IMR-90 (cell line): ENCODE measurements around the gene SQSTM1. TPM values are rescaled to one million over a fixed set of nuclear protein-coding genes. Genes with fewer than 3 reads are reported as not detected.

Experiments used
- ATAC-seq: fragments of 200-7000 bp; cut with Tn5 transposase; 2 replicates; pipeline ENCODE4 v1.9.1; 2020; ENCODE audit warnings: low read depth, mild to moderate bottlenecking, moderate library complexity
- BruUV-seq: library from RNA; stranded (reverse); fragments of 400-500 nt; replicated peaks from 2 replicates; lab custom pipeline; 2021; lab: Mats Ljungman, UMichigan
- CTCF ChIA-PET: fragments of 300-600 bp; formaldehyde crosslinking; extraction: SDS; loops from one replicate; lab custom pipeline; 2021; ENCODE audit warnings: antibody characterized with exemption; lab: Yijun Ruan, JAX
- POLR2A ChIA-PET: fragments of 300-600 bp; sonication (Branson Sonifier 250); formaldehyde crosslinking; loops from one replicate; lab custom pipeline; 2022; ENCODE audit warnings: antibody characterized with exemption; ENCODE audit not compliant: unreplicated experiment; lab: Charles Lee
- DNase-seq: peaks from one replicate; pipeline ENCODE4 v3.0.0; 2013
- H2AFZ ChIP-seq: replicated peaks from 2 replicates; pipeline ENCODE3; 2013; ENCODE audit warnings: low read length, mild to moderate bottlenecking; ENCODE audit not compliant: poor library complexity
- H2AK5ac ChIP-seq: 2 replicates; pipeline ENCODE4 v1.6.1; 2013; ENCODE audit warnings: low read depth, low read length, inconsistent platforms
- H2AK9ac ChIP-seq: replicated peaks from 2 replicates; pipeline ENCODE3; 2013; ENCODE audit warnings: mild to moderate bottlenecking, low read depth, low read length, moderate library complexity; ENCODE audit not compliant: poor library complexity
- H2BK120ac ChIP-seq: 2 replicates; pipeline ENCODE4 v1.6.1; 2013; ENCODE audit warnings: low read depth, low read length, inconsistent platforms
- H2BK15ac ChIP-seq: 3 replicates; pipeline ENCODE4 v1.6.1; 2013; ENCODE audit warnings: low read depth, low read length, inconsistent platforms
- H2BK20ac ChIP-seq: 2 replicates; pipeline ENCODE4 v1.6.1; 2013; ENCODE audit warnings: low read depth, mild to moderate bottlenecking, inconsistent platforms, low read length, moderate library complexity
- H2BK5ac ChIP-seq: 2 replicates; pipeline ENCODE4 v1.6.1; 2013; ENCODE audit warnings: mild to moderate bottlenecking, low read depth, low read length, inconsistent platforms; ENCODE audit not compliant: poor library complexity, severe bottlenecking
- H3K14ac ChIP-seq: replicated peaks from 2 replicates; pipeline ENCODE4 v1.6.1; 2013; ENCODE audit warnings: low read depth, low read length, inconsistent platforms
- H3K18ac ChIP-seq: 2 replicates; pipeline ENCODE4 v1.6.1; 2013; ENCODE audit warnings: low read depth, low read length, control low read depth
- H3K23ac ChIP-seq: 2 replicates; pipeline ENCODE4 v1.6.1; 2013; ENCODE audit warnings: low read depth, low read length, inconsistent platforms
- H3K27ac ChIP-seq: 2 replicates; pipeline ENCODE4 v1.5.1; 2013; ENCODE audit warnings: mild to moderate bottlenecking, control low read depth, low read length; ENCODE audit not compliant: insufficient read depth
- H3K27me3 ChIP-seq: 2 replicates; pipeline ENCODE4 v1.6.1; 2013; ENCODE audit warnings: low read length; ENCODE audit not compliant: control insufficient read depth, insufficient read depth
- H3K36me3 ChIP-seq: 2 replicates; pipeline ENCODE4 v1.6.1; 2013; ENCODE audit warnings: low read length, mixed read lengths; ENCODE audit not compliant: control insufficient read depth, insufficient read depth
- H3K4ac ChIP-seq: 2 replicates; pipeline ENCODE4 v1.6.1; 2013; ENCODE audit warnings: low read depth, low read length, inconsistent platforms
- H3K4me1 ChIP-seq: 2 replicates; pipeline ENCODE4 v1.6.1; 2013; ENCODE audit warnings: low read length, mixed read lengths; ENCODE audit not compliant: control insufficient read depth, insufficient read depth
- H3K4me2 ChIP-seq: 2 replicates; pipeline ENCODE4 v1.6.1; 2013; ENCODE audit warnings: low read depth, mild to moderate bottlenecking, control low read depth, low read length, moderate library complexity
- H3K4me3 ChIP-seq: 2 replicates; pipeline ENCODE4 v1.5.1; 2013; ENCODE audit warnings: low read depth, mild to moderate bottlenecking, control low read depth, low read length, moderate library complexity; ENCODE audit not compliant: insufficient read depth
- H3K56ac ChIP-seq: 2 replicates; pipeline ENCODE4 v1.6.1; 2013; ENCODE audit warnings: low read length, inconsistent platforms; ENCODE audit not compliant: insufficient read depth; ENCODE audit errors: extremely low read depth
- H3K79me1 ChIP-seq, 2 experiments: 2 replicates each; pipeline ENCODE4 v1.6.1; 2013; ENCODE audit warnings: low read length in 2 of 2, inconsistent platforms in 1 of 2, low read depth in 1 of 2
- H3K9ac ChIP-seq: 2 replicates; pipeline ENCODE4 v1.6.1; 2013; ENCODE audit warnings: low read depth, low read length, control low read depth
- H3K9me1 ChIP-seq: 2 replicates; pipeline ENCODE4 v1.6.1; 2013; ENCODE audit warnings: low read length, inconsistent platforms; ENCODE audit not compliant: insufficient read depth
- H3K9me3 ChIP-seq: 2 replicates; pipeline ENCODE4 v1.6.1; 2013; ENCODE audit warnings: low read length; ENCODE audit not compliant: control insufficient read depth, insufficient read depth
- H4K20me1 ChIP-seq: 2 replicates; pipeline ENCODE4 v1.6.1; 2013; ENCODE audit warnings: low read length, inconsistent platforms; ENCODE audit not compliant: insufficient read depth
- H4K5ac ChIP-seq: 2 replicates; pipeline ENCODE4 v1.6.1; 2013; ENCODE audit warnings: mild to moderate bottlenecking, low read depth, low read length, control low read depth
- H4K8ac ChIP-seq, 2 experiments: 2 replicates each; pipeline ENCODE4 v1.6.1; 2013; ENCODE audit warnings: low read depth in 2 of 2, low read length in 2 of 2, control low read depth in 1 of 2, inconsistent platforms in 1 of 2
- H4K91ac ChIP-seq: 2 replicates; pipeline ENCODE4 v1.6.1; 2013; ENCODE audit warnings: low read depth, low read length, inconsistent platforms; ENCODE audit not compliant: insufficient read depth
- MAFK ChIP-seq: IDR thresholded peaks from 2 replicates; pipeline ENCODE4 v1.6.1; 2012; ENCODE audit warnings: low read depth, low read length, improper control_type of control experiment
- SMC3 ChIP-seq: fragments of 150-350 bp; IDR thresholded peaks from 2 replicates; pipeline ENCODE4 v1.6.1; 2016; ENCODE audit warnings: low read depth, mild to moderate bottlenecking, antibody characterized with exemption, low read length, moderate library complexity
- USF2 ChIP-seq: fragments of 150-350 bp; IDR thresholded peaks from 2 replicates; pipeline ENCODE4 v1.6.1; 2017; ENCODE audit warnings: mild to moderate bottlenecking, antibody characterized with exemption, low read length, low read depth
- WGBS, 2 experiments: methylation state at CpG; one replicate each; pipeline versions ENCODE4 v1.1.5 to v1.1.7; 2013; ENCODE audit warnings: missing lambda C conversion rate in 2 of 2; ENCODE audit not compliant: insufficient read length in 1 of 2; ENCODE audit errors: extremely low coverage in 2 of 2; 5-methylcytosine and 5-hydroxymethylcytosine counted together
- dilution Hi-C: fragments of 300-500 bp; cut with HindIII; formaldehyde crosslinking; loops from one replicate; pipeline ENCODE4 v1.14.3; 2018; ENCODE audit warnings: low sequenced_read_pairs; ENCODE audit not compliant: unreplicated experiment
- in situ Hi-C: fragments of 300-500 bp; cut with MboI; formaldehyde crosslinking; loops from 3 replicates; pipeline ENCODE4 v1.14.3; 2019; ENCODE audit warnings: low sequenced_read_pairs, inconsistent platforms, mixed read lengths
- intact Hi-C: fragments of 100-400 bp; cut with micrococcal nuclease; formaldehyde crosslinking; loops from 2 replicates; pipeline ENCODE4 v1.10.0; 2022
- polyA plus RNA-seq, 3 experiments: library from polyadenylated mRNA; depleted of rRNA; stranded (reverse); fragments of >200 nt; gene quantifications; 2 replicates each; pipeline ENCODE4 v1.2.3, GENCODE V29; 2012; ENCODE audit warnings: low replicate concordance in 1 of 3
- total RNA-seq: library from RNA; depleted of rRNA; stranded (reverse); fragments of >200 nt; gene quantifications from 2 replicates; pipeline ENCODE4 v1.2.3, GENCODE V29; 2012

Gene SQSTM1
- total and polyA plus RNA-seq, 2 of the 4 experiments (the other 2 are of a cell fraction), result 152 to 184 TPM

DNA sequence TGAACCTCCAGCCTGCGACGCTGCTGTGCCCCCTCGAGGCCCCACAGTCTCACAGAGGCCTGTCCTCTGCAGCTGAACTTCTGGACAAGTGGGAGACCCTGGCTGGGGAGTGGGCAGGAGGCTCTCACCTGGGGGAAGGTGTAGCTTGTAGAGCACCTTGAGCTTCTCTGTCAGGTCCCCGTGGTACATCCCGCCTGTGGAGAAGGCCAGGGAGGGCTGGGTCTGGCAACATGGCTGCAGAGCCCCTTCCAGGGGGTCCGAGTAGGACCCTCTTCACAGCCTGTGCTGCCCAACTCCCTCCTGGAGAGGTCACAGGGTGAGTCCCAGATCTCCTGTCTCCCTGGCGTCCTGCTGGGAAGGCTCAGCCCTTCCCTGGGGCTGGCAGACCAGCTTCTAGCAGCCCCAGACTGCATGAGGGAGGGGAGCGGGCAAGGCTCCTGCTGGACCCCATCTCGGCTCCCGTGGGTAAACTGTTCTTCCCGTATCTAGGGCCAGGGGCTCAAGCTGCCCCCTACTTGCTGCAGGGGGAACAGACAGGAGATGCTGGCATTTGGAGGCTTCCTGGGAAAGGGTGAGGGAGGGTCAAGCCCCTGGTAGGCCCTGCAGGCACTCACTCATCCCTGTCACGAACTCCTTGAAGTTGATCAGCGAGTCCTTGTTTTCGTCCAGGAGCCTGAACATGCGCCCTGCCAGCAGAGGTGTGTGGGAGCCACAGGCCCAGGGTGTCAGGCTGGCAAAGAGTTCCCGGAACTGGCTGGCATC, 49.1 kb downstream of the SQSTM1 start:
- in situ Hi-C loops, result no loop called here
- Histone ChIP-seq H4K8ac (no peak overlapping the region), H2BK120ac (no peak overlapping the region), H3K27me3 (no peaks in the 10 kb centered on the region), H3K4me1 (no peaks in the 10 kb centered on the region), H3K4me3 (no peak overlapping the region), H4K91ac (no peak overlapping the region), H3K56ac (no peak overlapping the region), H2AFZ (no peak overlapping the region), H3K36me3 (peaks cover 75% of the 10 kb centered on the region), H3K27ac (no peak overlapping the region), H2BK20ac (no peak overlapping the region), H2BK5ac (no peak overlapping the region), H3K79me1 (no peaks in the 10 kb centered on the region; a peak in 1 of 4 replicates), H4K5ac (no peak overlapping the region), H4K20me1 (no peaks in the 10 kb centered on the region), H3K4ac (no peak overlapping the region), H2BK15ac (no peak overlapping the region), H3K9me1 (peaks cover 1% of the 10 kb centered on the region; the same call in 1 of the 2 replicates), H3K23ac (no peak overlapping the region), H3K18ac (no peak overlapping the region), H3K14ac (no peak overlapping the region), H3K9me3 (no peaks in the 10 kb centered on the region), H3K4me2 (no peak overlapping the region), H2AK5ac (no peak overlapping the region), H2AK9ac (peak overlapping the region; percentile 40), H3K9ac (no peak overlapping the region)
- intact Hi-C loops, result no loop called here
- BruUV-seq, result no TSS peak
- ChIA-PET CTCF (no interaction called here), POLR2A (no interaction called here)
- dilution Hi-C loops, result no loop called here
- WGBS, 2 experiments, result 89% methylated on average over 6 of the region's 16 CpGs; no CpG with 5 or more reads in 1 of the 2 experiments
- DNase-seq (no peak), ATAC-seq (no peak)
- TF ChIP-seq USF2 (no peak), SMC3 (no peak), MAFK (no peak)
